ENCODE data around the gene GPRC5D.

The GPRC5D gene

DNA sequence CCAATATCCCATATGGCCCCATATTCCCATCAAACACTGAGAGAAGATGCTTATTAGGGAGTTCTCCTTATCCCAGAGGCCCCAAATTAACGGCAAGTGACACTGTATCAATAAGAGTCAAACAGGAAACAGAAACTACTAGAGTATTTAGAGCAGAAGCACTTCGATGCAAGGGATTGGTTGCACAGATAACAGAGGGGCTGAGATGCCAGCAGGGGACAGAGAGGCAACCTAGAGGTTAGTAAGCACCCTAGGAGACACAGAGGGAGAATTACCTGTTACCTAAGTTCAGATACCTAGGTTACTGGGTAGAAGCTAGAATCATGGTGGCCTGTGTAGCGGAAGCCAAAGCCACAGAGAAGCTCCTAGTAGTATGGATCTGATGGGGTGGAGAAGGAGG, 45.2 kb upstream of the GPRC5D start (continued):
- TF ChIP-seq ARNTL (CRISPR knock-in tag; IDR thresholded peaks at IDR 0.05; ENCODE audit: borderline replicate concordance, low read depth) (no peak), ZFP30 (CRISPR knock-in tag; IDR thresholded peaks at IDR 0.05) (no peak), SNAI2 (CRISPR knock-in tag; IDR thresholded peaks at IDR 0.05) (no peak), TCF4 (CRISPR knock-in tag; IDR thresholded peaks at IDR 0.05; ENCODE audit: borderline replicate concordance) (no peak), ZFP3 (CRISPR knock-in tag; IDR thresholded peaks at IDR 0.05) (no peak), RARB (CRISPR knock-in tag; IDR thresholded peaks at IDR 0.05) (no peak), TOX (CRISPR knock-in tag; IDR thresholded peaks at IDR 0.05; ENCODE audit: borderline replicate concordance) (no peak), ZNF565 (CRISPR knock-in tag; conservative IDR thresholded peaks at IDR 0.05; ENCODE audit: low read depth) (no peak), ESRRG (CRISPR knock-in tag; IDR thresholded peaks at IDR 0.05) (no peak)
- TF ChIP-seq, protein P1, sequence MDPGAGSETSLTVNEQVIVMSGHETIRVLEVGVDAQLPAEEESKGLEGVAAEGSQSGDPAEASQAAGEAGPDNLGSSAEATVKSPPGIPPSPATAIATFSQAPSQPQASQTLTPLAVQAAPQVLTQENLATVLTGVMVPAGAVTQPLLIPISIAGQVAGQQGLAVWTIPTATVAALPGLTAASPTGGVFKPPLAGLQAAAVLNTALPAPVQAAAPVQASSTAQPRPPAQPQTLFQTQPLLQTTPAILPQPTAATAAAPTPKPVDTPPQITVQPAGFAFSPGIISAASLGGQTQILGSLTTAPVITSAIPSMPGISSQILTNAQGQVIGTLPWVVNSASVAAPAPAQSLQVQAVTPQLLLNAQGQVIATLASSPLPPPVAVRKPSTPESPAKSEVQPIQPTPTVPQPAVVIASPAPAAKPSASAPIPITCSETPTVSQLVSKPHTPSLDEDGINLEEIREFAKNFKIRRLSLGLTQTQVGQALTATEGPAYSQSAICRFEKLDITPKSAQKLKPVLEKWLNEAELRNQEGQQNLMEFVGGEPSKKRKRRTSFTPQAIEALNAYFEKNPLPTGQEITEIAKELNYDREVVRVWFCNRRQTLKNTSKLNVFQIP (CRISPR knock-in tag; IDR thresholded peaks at IDR 0.05; ENCODE audit: borderline replicate concordance, low read depth): no peak

DNA sequence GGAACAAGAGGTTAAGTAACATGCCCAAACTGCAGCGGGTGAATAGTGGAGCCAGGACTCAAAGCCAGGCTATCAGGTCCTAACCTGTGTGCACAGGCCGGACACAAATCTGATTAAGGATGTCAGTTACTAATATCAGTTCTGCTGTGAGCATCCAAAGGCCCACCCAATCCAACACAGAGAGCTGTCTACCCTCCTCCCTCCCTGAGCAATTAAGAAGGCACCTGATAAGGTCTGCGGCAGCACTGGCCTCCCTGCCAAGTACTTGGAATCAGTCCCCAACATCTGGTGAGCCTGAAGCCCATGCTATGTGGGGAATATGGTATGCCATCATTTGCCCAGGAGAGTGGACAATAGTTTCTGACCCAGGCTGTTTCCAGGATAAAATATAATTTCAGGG, 44.2 kb upstream of the GPRC5D start:
- TF ChIP-seq ZNF565 (CRISPR knock-in tag; conservative IDR thresholded peaks at IDR 0.05; ENCODE audit: low read depth): no peak
- no peak for TF ChIP-seq ISL1 (CRISPR knock-in tag; IDR thresholded peaks at IDR 0.05)
- no peak for TF ChIP-seq ZFP30 (CRISPR knock-in tag; IDR thresholded peaks at IDR 0.05)
- no peak for TF ChIP-seq ZNF70 (CRISPR knock-in tag; IDR thresholded peaks at IDR 0.05)
- no peak for TF ChIP-seq RARB (CRISPR knock-in tag; IDR thresholded peaks at IDR 0.05)
- ATAC-seq: no peak

DNA sequence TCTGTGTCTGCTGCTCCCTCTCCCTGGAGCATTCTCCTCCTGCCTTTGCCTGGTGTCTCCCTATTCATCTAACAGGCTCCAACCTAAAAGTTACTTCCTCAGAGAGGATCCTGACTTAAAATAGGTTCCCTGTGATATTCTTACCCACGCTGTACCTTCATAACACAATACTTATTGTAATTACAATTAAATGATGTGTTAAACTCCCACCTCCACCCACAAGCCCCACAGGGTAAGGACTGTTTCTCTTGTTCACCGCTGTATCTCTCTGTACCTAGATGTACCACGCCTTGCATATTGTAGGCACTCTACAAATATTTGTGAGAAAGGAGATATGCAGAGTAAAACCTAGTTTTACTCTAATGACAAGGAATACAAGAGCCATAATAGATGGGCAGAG, 43.1 kb upstream of the GPRC5D start:
- ATAC-seq: no peak
- TF ChIP-seq OSR1 (CRISPR knock-in tag; IDR thresholded peaks at IDR 0.05) (no peak), ARNTL (CRISPR knock-in tag; IDR thresholded peaks at IDR 0.05; ENCODE audit: borderline replicate concordance, low read depth) (no peak), RARB (CRISPR knock-in tag; IDR thresholded peaks at IDR 0.05) (no peak), BACH2 (CRISPR knock-in tag; IDR thresholded peaks at IDR 0.05; ENCODE audit: borderline replicate concordance) (no peak), ZFP3 (CRISPR knock-in tag; IDR thresholded peaks at IDR 0.05) (no peak), PPARA (CRISPR knock-in tag; IDR thresholded peaks at IDR 0.05; ENCODE audit: borderline replicate concordance) (no peak)
- TF ChIP-seq, protein P2, sequence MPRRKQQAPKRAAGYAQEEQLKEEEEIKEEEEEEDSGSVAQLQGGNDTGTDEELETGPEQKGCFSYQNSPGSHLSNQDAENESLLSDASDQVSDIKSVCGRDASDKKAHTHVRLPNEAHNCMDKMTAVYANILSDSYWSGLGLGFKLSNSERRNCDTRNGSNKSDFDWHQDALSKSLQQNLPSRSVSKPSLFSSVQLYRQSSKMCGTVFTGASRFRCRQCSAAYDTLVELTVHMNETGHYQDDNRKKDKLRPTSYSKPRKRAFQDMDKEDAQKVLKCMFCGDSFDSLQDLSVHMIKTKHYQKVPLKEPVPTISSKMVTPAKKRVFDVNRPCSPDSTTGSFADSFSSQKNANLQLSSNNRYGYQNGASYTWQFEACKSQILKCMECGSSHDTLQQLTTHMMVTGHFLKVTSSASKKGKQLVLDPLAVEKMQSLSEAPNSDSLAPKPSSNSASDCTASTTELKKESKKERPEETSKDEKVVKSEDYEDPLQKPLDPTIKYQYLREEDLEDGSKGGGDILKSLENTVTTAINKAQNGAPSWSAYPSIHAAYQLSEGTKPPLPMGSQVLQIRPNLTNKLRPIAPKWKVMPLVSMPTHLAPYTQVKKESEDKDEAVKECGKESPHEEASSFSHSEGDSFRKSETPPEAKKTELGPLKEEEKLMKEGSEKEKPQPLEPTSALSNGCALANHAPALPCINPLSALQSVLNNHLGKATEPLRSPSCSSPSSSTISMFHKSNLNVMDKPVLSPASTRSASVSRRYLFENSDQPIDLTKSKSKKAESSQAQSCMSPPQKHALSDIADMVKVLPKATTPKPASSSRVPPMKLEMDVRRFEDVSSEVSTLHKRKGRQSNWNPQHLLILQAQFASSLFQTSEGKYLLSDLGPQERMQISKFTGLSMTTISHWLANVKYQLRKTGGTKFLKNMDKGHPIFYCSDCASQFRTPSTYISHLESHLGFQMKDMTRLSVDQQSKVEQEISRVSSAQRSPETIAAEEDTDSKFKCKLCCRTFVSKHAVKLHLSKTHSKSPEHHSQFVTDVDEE (CRISPR knock-in tag; IDR thresholded peaks at IDR 0.05): no peak

DNA sequence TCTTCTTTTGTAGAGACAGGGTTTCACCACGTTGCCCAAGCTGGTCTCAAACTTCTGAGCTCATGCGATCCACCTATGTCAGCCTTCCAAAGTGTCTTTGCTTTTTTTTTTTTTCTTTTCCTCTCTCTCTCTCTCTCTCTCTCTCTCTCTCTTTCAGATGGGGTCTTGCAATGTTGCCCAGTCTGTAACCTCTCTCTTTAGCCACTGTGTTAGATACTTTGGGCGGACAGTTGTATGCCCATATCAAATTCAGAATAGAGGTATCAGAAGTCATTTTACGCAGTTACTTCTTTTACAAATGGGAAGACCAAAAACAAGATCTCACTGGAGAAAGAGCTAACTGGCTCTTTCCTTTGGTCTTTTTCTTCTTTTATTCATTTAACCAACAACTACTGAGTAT, 41.4 kb upstream of the GPRC5D start:
- TF ChIP-seq ZFP3 (CRISPR knock-in tag; IDR thresholded peaks at IDR 0.05) (no peak), ISL1 (CRISPR knock-in tag; IDR thresholded peaks at IDR 0.05) (no peak), GLIS3 (CRISPR knock-in tag; IDR thresholded peaks at IDR 0.05) (no peak), ESRRG (CRISPR knock-in tag; IDR thresholded peaks at IDR 0.05) (no peak), ZC3H10 (CRISPR knock-in tag; IDR thresholded peaks at IDR 0.05) (no peak), TCF4 (CRISPR knock-in tag; IDR thresholded peaks at IDR 0.05; ENCODE audit: borderline replicate concordance) (no peak), BACH2 (CRISPR knock-in tag; IDR thresholded peaks at IDR 0.05; ENCODE audit: borderline replicate concordance) (no peak), ZNF70 (CRISPR knock-in tag; IDR thresholded peaks at IDR 0.05) (no peak)
- TF ChIP-seq, protein P2 (CRISPR knock-in tag; IDR thresholded peaks at IDR 0.05): no peak

DNA sequence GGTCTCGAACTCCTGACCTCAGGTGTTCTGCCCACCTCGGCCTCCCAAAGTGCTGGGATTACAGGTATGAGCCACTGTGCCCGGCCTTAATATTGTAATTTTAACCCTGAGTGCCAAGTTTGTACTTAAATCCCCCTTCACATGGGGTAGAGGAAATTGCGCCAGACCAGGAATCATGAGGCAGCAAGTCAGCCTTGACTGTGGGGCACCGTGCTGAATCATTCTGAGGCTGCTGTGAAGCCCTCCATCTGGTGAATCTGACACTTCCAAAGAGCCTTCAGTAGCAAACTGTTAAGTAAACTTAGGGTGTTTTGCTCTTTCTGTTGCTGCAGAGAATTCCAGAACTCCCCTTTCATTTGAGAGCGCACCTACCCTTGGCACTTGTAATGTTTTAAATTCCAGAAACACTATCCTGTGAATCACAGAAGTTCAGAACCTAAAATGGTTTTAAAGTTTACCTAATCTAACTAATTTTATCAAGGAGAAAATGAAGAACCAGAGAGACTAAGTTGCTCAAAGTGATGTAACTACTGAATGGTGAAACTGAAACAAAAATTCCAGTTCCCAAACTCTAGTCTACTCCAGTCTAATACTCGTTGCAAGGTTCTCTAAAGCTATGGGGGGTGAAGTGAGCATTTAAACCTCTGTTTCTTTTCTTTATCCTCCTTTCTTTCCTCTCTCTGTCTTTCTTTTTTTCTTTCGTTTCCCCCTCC, 40.6 kb upstream of the GPRC5D start:
- TF ChIP-seq ESRRG (CRISPR knock-in tag; IDR thresholded peaks at IDR 0.05) (no peak), RARB (CRISPR knock-in tag; IDR thresholded peaks at IDR 0.05) (no peak), PPARA (CRISPR knock-in tag; IDR thresholded peaks at IDR 0.05; ENCODE audit: borderline replicate concordance) (no peak), OSR1 (CRISPR knock-in tag; IDR thresholded peaks at IDR 0.05) (no peak)
- TF ChIP-seq, protein P1 (CRISPR knock-in tag; IDR thresholded peaks at IDR 0.05; ENCODE audit: borderline replicate concordance, low read depth): no peak
- TF ChIP-seq, protein P3, sequence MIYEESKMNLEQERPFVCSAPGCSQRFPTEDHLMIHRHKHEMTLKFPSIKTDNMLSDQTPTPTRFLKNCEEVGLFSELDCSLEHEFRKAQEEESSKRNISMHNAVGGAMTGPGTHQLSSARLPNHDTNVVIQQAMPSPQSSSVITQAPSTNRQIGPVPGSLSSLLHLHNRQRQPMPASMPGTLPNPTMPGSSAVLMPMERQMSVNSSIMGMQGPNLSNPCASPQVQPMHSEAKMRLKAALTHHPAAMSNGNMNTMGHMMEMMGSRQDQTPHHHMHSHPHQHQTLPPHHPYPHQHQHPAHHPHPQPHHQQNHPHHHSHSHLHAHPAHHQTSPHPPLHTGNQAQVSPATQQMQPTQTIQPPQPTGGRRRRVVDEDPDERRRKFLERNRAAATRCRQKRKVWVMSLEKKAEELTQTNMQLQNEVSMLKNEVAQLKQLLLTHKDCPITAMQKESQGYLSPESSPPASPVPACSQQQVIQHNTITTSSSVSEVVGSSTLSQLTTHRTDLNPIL (CRISPR knock-in tag; IDR thresholded peaks at IDR 0.05; ENCODE audit: low read depth): no peak
- ATAC-seq: peak; percentile 86

More for the DNA sequence above, 41.4 kb upstream of the GPRC5D start:
- ATAC-seq: no peak
